Karpas-422 (cell line): ENCODE measurements around the gene MICAL3. TPM values are rescaled to one million over a fixed set of nuclear protein-coding genes. Genes with fewer than 3 reads are reported as not detected.

Experiments
- DNase-seq: peaks from one replicate; pipeline ENCODE4 v3.0.0-alpha.2; 2015
- H2AFZ ChIP-seq: fragments of 200-600 bp; sonication (generic); 2 replicates; pipeline ENCODE4 v1.6.1; 2014; ENCODE audit warnings: antibody characterized with exemption, low read length, mixed read lengths
- H3K27ac ChIP-seq: fragments of 200-600 bp; sonication (generic); 2 replicates; pipeline ENCODE4 v1.5.1; 2014; ENCODE audit warnings: mild to moderate bottlenecking, low read length, moderate library complexity
- H3K27me3 ChIP-seq: fragments of 200-600 bp; sonication (generic); 2 replicates; pipeline ENCODE4 v1.6.1; 2014; ENCODE audit warnings: low read length, mixed read lengths
- H3K36me3 ChIP-seq: fragments of 200-600 bp; sonication (generic); 2 replicates; pipeline ENCODE4 v1.6.1; 2014; ENCODE audit warnings: low read length, mixed read lengths; ENCODE audit not compliant: insufficient read depth
- H3K4me1 ChIP-seq: fragments of 200-600 bp; sonication (generic); 2 replicates; pipeline ENCODE4 v1.6.1; 2014; ENCODE audit warnings: mild to moderate bottlenecking, low read length, mixed read lengths
- H3K4me2 ChIP-seq: fragments of 200-600 bp; sonication (generic); 2 replicates; pipeline ENCODE4 v1.6.1; 2014; ENCODE audit warnings: low read length, low read depth, mild to moderate bottlenecking; ENCODE audit not compliant: poor library complexity, severe bottlenecking
- H3K4me3 ChIP-seq: fragments of 200-600 bp; sonication (generic); 2 replicates; pipeline ENCODE4 v1.5.1; 2014; ENCODE audit warnings: mild to moderate bottlenecking, antibody characterized with exemption, low read length, mixed read lengths
- H3K79me2 ChIP-seq: fragments of 200-600 bp; sonication (generic); 2 replicates; pipeline ENCODE4 v1.6.1; 2014; ENCODE audit warnings: mild to moderate bottlenecking, low read length, mixed read lengths
- H3K9ac ChIP-seq: fragments of 200-600 bp; sonication (generic); 2 replicates; pipeline ENCODE4 v1.6.0; 2014; ENCODE audit warnings: low read length
- H3K9me2 ChIP-seq: fragments of 200-600 bp; sonication (generic), shearing (Covaris generic); replicated peaks from 2 replicates; pipeline ENCODE4 v1.6.0; 2014; ENCODE audit warnings: mild to moderate bottlenecking, low read length, moderate library complexity; ENCODE audit not compliant: insufficient read depth
- H3K9me3 ChIP-seq: fragments of 300-700, 200-600 bp; sonication (generic); 2 replicates; pipeline ENCODE4 v1.6.1; 2014; ENCODE audit warnings: low read length, mixed read lengths
- H4K20me1 ChIP-seq: fragments of 200-600 bp; sonication (generic); 2 replicates; pipeline ENCODE4 v1.6.1; 2014; ENCODE audit warnings: mild to moderate bottlenecking, antibody characterized with exemption, low read length, low read depth; ENCODE audit not compliant: insufficient read depth
- total RNA-seq: library from RNA; depleted of rRNA; stranded (reverse); fragments of >200 nt; shearing (Covaris generic); gene quantifications from 2 replicates; pipeline ENCODE4 v1.2.3, GENCODE V29; 2014; ENCODE audit warnings: low replicate concordance

MICAL3 gene
- total RNA-seq, 1 experiment from 2014 or later: 54.9 TPM

- H3K4me3 ChIP-seq: no peak overlapping the region
- peaks cover 29% of the 10 kb centered on the region for H3K4me1 ChIP-seq
- H3K27ac ChIP-seq: no peak overlapping the region
- peaks cover 21% of the 10 kb centered on the region for H3K79me2 ChIP-seq
- no peaks in the 10 kb centered on the region for H3K9me3 ChIP-seq
- no peak overlapping the region for H2AFZ ChIP-seq
- no peaks in the 10 kb centered on the region for H3K9me2 ChIP-seq
- H3K36me3 ChIP-seq: no peaks in the 10 kb centered on the region
- no peak overlapping the region for H3K9ac ChIP-seq
- DNase-seq: no peak
- 0 out of 2 replicates have a peak, but pooled peaks cover 7% of the 10 kb centered on the region for H4K20me1 ChIP-seq
- no peaks in the 10 kb centered on the region for H3K27me3 ChIP-seq
- no peak overlapping the region for H3K4me2 ChIP-seq
Measured at GRCh38 chr22:17782158-17782557, 242.2 kb downstream of the MICAL3 start.

DNA sequence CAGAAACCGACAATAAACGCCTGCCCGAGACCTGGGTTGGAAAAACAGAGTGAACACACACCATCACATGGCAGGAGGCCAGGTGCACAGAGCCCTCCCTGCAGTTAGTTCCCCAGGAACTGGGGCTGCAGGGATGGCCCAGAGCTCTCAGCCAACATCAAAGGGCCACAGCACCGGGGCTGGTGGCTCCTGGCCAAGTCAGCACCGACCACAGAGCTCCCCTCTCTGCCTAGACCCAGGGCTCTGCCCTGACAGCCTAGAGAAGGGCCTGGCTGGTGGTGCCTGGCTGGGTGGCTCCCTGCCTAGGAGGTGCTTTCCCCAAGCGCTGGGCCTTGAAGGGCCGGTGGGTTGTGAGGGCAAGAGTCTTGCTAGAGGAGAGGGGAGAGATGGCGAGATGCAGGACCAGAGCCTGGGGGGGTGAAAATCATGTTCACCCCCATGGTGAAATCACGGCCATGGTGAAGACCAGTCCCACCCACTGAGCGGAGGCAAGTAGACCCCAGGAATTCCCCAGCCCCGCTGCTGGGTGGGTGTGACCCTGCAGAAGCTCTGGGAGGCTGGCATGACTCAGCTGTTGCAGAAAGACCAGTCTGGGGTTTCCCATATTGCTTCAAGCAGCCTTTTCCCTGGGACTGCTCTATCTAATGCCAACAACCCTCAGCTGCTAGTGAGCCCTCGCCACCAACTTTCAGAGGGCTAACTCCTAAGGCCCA is 242.9 kb downstream of the MICAL3 start:
- Histone ChIP-seq H4K20me1 (0 out of 2 replicates have a peak, but pooled peaks cover 7% of the 10 kb centered on the region), H3K27ac (no peak overlapping the region), H3K79me2 (peaks cover 22% of the 10 kb centered on the region), H3K4me3 (no peak overlapping the region), H3K4me2 (no peak overlapping the region), H3K9ac (0 out of 2 replicates have a peak overlapping the region, but pooled peaks have one; percentile 6), H3K9me2 (no peaks in the 10 kb centered on the region), H3K27me3 (no peaks in the 10 kb centered on the region), H3K36me3 (no peaks in the 10 kb centered on the region), H3K9me3 (no peaks in the 10 kb centered on the region), H2AFZ (no peak overlapping the region), H3K4me1 (peaks cover 31% of the 10 kb centered on the region)
- DNase-seq: peak; percentile 51

GRCh38 chr22:17780741-17781318 is 243.5 kb downstream of the MICAL3 start:
- no peaks in the 10 kb centered on the region for H3K36me3 ChIP-seq
- H3K27ac ChIP-seq: no peak overlapping the region
- DNase-seq: no peak
- H4K20me1 ChIP-seq: 0 out of 2 replicates have a peak, but pooled peaks cover 5% of the 10 kb centered on the region
- H3K4me3 ChIP-seq: no peak overlapping the region
- no peaks in the 10 kb centered on the region for H3K9me3 ChIP-seq
- H3K27me3 ChIP-seq: no peaks in the 10 kb centered on the region
- H3K79me2 ChIP-seq: peaks cover 22% of the 10 kb centered on the region
- H3K9ac ChIP-seq: 0 out of 2 replicates have a peak overlapping the region, but pooled peaks have one; percentile 6
- no peak overlapping the region for H3K4me2 ChIP-seq
- peaks cover 35% of the 10 kb centered on the region for H3K4me1 ChIP-seq
- no peak overlapping the region for H2AFZ ChIP-seq
- no peaks in the 10 kb centered on the region for H3K9me2 ChIP-seq

GRCh38 chr22:17780116-17780740 is 244.1 kb downstream of the MICAL3 start:
- H3K27ac ChIP-seq: no peak overlapping the region
- H3K4me3 ChIP-seq: no peak overlapping the region
- H3K9me2 ChIP-seq: no peaks in the 10 kb centered on the region
- no peaks in the 10 kb centered on the region for H3K27me3 ChIP-seq
- no peak overlapping the region for H3K9ac ChIP-seq
- DNase-seq: no peak
- H4K20me1 ChIP-seq: no peaks in the 10 kb centered on the region
- no peaks in the 10 kb centered on the region for H3K9me3 ChIP-seq
- H3K4me2 ChIP-seq: no peak overlapping the region
- peaks cover 22% of the 10 kb centered on the region for H3K79me2 ChIP-seq
- H3K4me1 ChIP-seq: peaks cover 35% of the 10 kb centered on the region
- H3K36me3 ChIP-seq: no peaks in the 10 kb centered on the region
- H2AFZ ChIP-seq: no peak overlapping the region

GRCh38 chr22:17779286-17780115 is 244.9 kb downstream of the MICAL3 start:
- Histone ChIP-seq H3K36me3 (no peaks in the 10 kb centered on the region), H3K4me1 (peaks cover 40% of the 10 kb centered on the region), H3K27ac (no peak overlapping the region), H3K9me2 (no peaks in the 10 kb centered on the region), H3K9ac (no peak overlapping the region), H3K27me3 (no peaks in the 10 kb centered on the region), H2AFZ (no peak overlapping the region), H3K4me3 (no peak overlapping the region), H3K79me2 (peaks cover 22% of the 10 kb centered on the region), H3K4me2 (no peak overlapping the region), H3K9me3 (no peaks in the 10 kb centered on the region), H4K20me1 (no peaks in the 10 kb centered on the region)
- DNase-seq: no peak

- peak overlapping the region; percentile 87 for H3K9ac ChIP-seq
- peaks cover 28% of the 10 kb centered on the region for H3K79me2 ChIP-seq
- H3K4me2 ChIP-seq: peak overlapping the region; percentile 85
Measured at GRCh38 chr22:17778412-17778976, 245.9 kb downstream of the MICAL3 start.

DNA sequence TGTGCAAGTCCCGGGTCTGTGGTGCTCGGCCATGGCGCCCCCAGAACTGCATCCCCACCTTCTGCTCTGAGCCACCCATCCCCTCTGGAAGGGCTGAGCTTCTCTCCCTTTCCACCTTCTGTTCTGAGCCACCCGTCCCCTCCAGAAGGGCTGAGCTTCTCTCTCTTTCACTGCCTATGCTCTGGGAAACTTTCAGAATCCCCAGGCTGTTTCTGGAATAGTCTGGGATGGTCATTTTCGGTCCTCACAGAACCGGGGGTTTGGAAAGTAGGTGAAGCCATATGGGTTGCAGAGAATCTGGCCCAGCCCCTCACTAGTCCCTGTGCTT is 246.7 kb downstream of the MICAL3 start:
- Histone ChIP-seq H2AFZ (peak overlapping the region; percentile 59; the same call in 1 of the 2 replicates), H3K4me2 (peak overlapping the region; percentile 85), H4K20me1 (0 out of 2 replicates have a peak, but pooled peaks cover 2% of the 10 kb centered on the region), H3K9me3 (no peaks in the 10 kb centered on the region), H3K9ac (peak overlapping the region; percentile 87), H3K4me3 (peak overlapping the region; percentile 85), H3K27me3 (no peaks in the 10 kb centered on the region), H3K4me1 (peaks cover 45% of the 10 kb centered on the region), H3K9me2 (no peaks in the 10 kb centered on the region), H3K79me2 (peaks cover 36% of the 10 kb centered on the region), H3K27ac (peak overlapping the region; percentile 81), H3K36me3 (no peaks in the 10 kb centered on the region)
- no peak for DNase-seq

More at GRCh38 chr22:17778412-17778976, 245.9 kb downstream of the MICAL3 start:
- H3K27ac ChIP-seq: no peak overlapping the region
- no peaks in the 10 kb centered on the region for H3K9me2 ChIP-seq
- no peak for DNase-seq
- no peaks in the 10 kb centered on the region for H3K36me3 ChIP-seq
- H3K4me1 ChIP-seq: peaks cover 40% of the 10 kb centered on the region
- no peaks in the 10 kb centered on the region for H3K27me3 ChIP-seq
- no peaks in the 10 kb centered on the region for H4K20me1 ChIP-seq
- no peak overlapping the region for H2AFZ ChIP-seq
- no peaks in the 10 kb centered on the region for H3K9me3 ChIP-seq
- peak overlapping the region; percentile 85 for H3K4me3 ChIP-seq
